ENCODE results near the gene DAO.

The DAO gene

GRCh38 chr12:108918960-108919642 is 39.2 kb downstream of the DAO start:
- no peak for DNase-seq (ENCODE audit: low read depth in 2 of 2)

GRCh38 chr12:108921946-108922345 is 42.1 kb downstream of the DAO start:
- no peak for DNase-seq (ENCODE audit: low read depth in 2 of 2)

GRCh38 chr12:108922918-108923317 is 43.0 kb downstream of the DAO start:
- DNase-seq (ENCODE audit: low read depth in 2 of 2): no peak

GRCh38 chr12:108928695-108929094 is 48.8 kb downstream of the DAO start:
- DNase-seq (ENCODE audit: low read depth in 2 of 2): no peak

GRCh38 chr12:108930155-108930554 is 50.3 kb downstream of the DAO start:
- no peak for DNase-seq (ENCODE audit: low read depth in 2 of 2)

- no peak for DNase-seq (ENCODE audit: low read depth in 2 of 2)
These were observed 50.9 kb downstream of the DAO start for GRCh38 chr12:108930756-108931155.

- DNase-seq (ENCODE audit: low read depth in 2 of 2): no peak
These were observed 54.1 kb downstream of the DAO start for GRCh38 chr12:108933949-108934348.

- no peak for DNase-seq (ENCODE audit: low read depth in 2 of 2)
These were observed 55.4 kb downstream of the DAO start for GRCh38 chr12:108935159-108935763.

GRCh38 chr12:108938247-108938924 is 58.5 kb downstream of the DAO start:
- DNase-seq (ENCODE audit: low read depth in 2 of 2): no peak

GRCh38 chr12:108939594-108939993 is 59.7 kb downstream of the DAO start:
- DNase-seq (ENCODE audit: low read depth in 2 of 2): no peak

GRCh38 chr12:108940138-108940537 is 60.2 kb downstream of the DAO start:
- no peak for DNase-seq (ENCODE audit: low read depth in 2 of 2)

- DNase-seq (ENCODE audit: low read depth in 2 of 2): no peak
These were observed 67.2 kb downstream of the DAO start for GRCh38 chr12:108947097-108947496.

GRCh38 chr12:108948367-108948766 is 68.5 kb downstream of the DAO start:
- DNase-seq (ENCODE audit: low read depth in 2 of 2): no peak

- DNase-seq (ENCODE audit: low read depth in 2 of 2): no peak
These were observed 70.1 kb downstream of the DAO start for GRCh38 chr12:108949976-108950375.
